ENCODE results near the gene SYNC. TPM values are rescaled to one million over a fixed set of nuclear protein-coding genes. Genes with fewer than 3 reads are reported as not detected.

SYNC gene
- total and polyA plus RNA-seq, 10 of the 15 experiments (the other 5 are each of a cell fraction or from before 2014, with no cell fraction given) = 0.04 to 0.12 (median 0.05) TPM; not detected in 7

DNA sequence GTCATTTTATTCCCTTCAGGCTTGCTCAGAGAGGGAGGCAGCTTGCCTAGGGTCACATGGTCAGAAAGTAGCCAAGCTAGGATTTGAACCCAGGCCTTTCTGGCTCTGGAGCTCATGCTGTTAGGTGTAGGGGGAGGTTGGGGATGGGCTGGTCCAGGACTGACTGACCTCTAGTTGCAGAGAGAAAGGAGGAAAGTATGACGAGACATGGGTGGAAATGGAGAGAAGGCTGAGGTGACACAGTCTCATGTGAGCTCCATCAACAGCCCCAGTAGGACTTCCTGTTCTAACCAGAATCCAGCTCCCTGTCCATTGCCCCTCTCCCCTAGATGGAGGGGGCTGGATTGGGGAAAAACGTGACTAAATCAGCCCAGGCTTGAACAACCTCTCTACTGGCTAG is 15.5 kb upstream of the SYNC start:
- FAIRE-seq (no peak), DNase-seq (ENCODE audit: low read depth, low spot score) (no peak), ATAC-seq (no peak)
- ChIA-PET RAD21 (ENCODE audit: unreplicated experiment) (no interaction called here), POLR2A (interaction anchor here (0.6 to 1.0 kb wide), 2 partner anchors 15 to 28 kb away, joined by 3 to 4 read pairs; no protein-coding TSS in a partner anchor), CTCF (interaction anchor here (1.0 to 8.2 kb wide), 3 partner anchors 56 to 199 kb away, joined by 3 to 163 read pairs (median 4); no protein-coding TSS in a partner anchor), SMC1A (ENCODE audit: uncharacterized antibody, unreplicated experiment) (interaction anchor here (1.2 kb wide), 1 partner anchor 15 kb away, joined by 3 read pairs; no protein-coding TSS in a partner anchor)
- Histone ChIP-seq H3K27ac (ENCODE audit: control insufficient read depth, insufficient read depth) (no peak overlapping the region), H3K4me2 (ENCODE audit: control insufficient read depth, insufficient read depth) (no peak overlapping the region), H3K4me3 (no peak overlapping the region), H3K27me3 (replicated peaks in 1 of 2; ENCODE audit: control insufficient read depth in 2 of 2, insufficient read depth in 2 of 2, low read length in 1 of 2) (no peaks in the 10 kb centered on the region), H3K36me3 (ENCODE audit: control insufficient read depth in 2 of 2, insufficient read depth in 2 of 2, low read length in 1 of 2) (no peaks in the 10 kb centered on the region), H2AFZ (ENCODE audit: control insufficient read depth, low read depth, low read length) (no peak overlapping the region), H3K9ac (ENCODE audit: control insufficient read depth, insufficient read depth, low read length) (no peak overlapping the region), H3K9me3 (replicated peaks; ENCODE audit: control insufficient read depth, insufficient read depth, low read length) (no peaks in the 10 kb centered on the region), H3K79me2 (ENCODE audit: control insufficient read depth, insufficient read depth, low read length) (no peaks in the 10 kb centered on the region), H3K4me1 (ENCODE audit: control insufficient read depth, insufficient read depth, low read length) (0 out of 2 replicates have a peak, but pooled peaks cover 4% of the 10 kb centered on the region), H4K20me1 (ENCODE audit: control insufficient read depth, insufficient read depth) (no peaks in the 10 kb centered on the region)
- no TSS peak for BruUV-seq (replicated peaks)
- in situ Hi-C loops (cut with MboI) = no loop called here
- WGBS (ENCODE audit: insufficient coverage, insufficient replicate concordance, low lambda C conversion rate, missing lambda C conversion rate) = 10% methylated on average over 2 of the region's 2 CpGs
- TF ChIP-seq CBFB (IDR thresholded peaks at IDR 0.05; ENCODE audit: low read depth) (no peak), IKZF1 (conservative IDR thresholded peaks at IDR 0.05) (no peak), SREBF2 (IDR thresholded peaks at IDR 0.05; ENCODE audit: low read length) (no peak), EED (IDR thresholded peaks at IDR 0.05; ENCODE audit: low read depth) (no peak), FOS (IDR thresholded peaks at IDR 0.05; ENCODE audit: borderline replicate concordance, extremely low read depth, insufficient read length) (no peak), ASH2L (IDR thresholded peaks at IDR 0.05; ENCODE audit: borderline replicate concordance, low read depth) (no peak), SP1 (IDR thresholded peaks at IDR 0.05; ENCODE audit: low read depth, low read length) (no peak), SPI1 (IDR thresholded peaks at IDR 0.05; ENCODE audit: borderline replicate concordance, insufficient read depth, low read depth, low read length) (no peak), NR2C1 (IDR thresholded peaks at IDR 0.05) (no peak), PAX8 (IDR thresholded peaks at IDR 0.05) (no peak), GABPA (IDR thresholded peaks at IDR 0.05; ENCODE audit: low read depth) (no peak), NFYB (IDR thresholded peaks at IDR 0.05; ENCODE audit: insufficient read depth, low read depth, low read length) (no peak)
- TF ChIP-seq, protein P1, sequence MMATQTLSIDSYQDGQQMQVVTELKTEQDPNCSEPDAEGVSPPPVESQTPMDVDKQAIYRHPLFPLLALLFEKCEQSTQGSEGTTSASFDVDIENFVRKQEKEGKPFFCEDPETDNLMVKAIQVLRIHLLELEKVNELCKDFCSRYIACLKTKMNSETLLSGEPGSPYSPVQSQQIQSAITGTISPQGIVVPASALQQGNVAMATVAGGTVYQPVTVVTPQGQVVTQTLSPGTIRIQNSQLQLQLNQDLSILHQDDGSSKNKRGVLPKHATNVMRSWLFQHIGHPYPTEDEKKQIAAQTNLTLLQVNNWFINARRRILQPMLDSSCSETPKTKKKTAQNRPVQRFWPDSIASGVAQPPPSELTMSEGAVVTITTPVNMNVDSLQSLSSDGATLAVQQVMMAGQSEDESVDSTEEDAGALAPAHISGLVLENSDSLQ (IDR thresholded peaks at IDR 0.05) = no peak
- TF ChIP-seq, protein P2, sequence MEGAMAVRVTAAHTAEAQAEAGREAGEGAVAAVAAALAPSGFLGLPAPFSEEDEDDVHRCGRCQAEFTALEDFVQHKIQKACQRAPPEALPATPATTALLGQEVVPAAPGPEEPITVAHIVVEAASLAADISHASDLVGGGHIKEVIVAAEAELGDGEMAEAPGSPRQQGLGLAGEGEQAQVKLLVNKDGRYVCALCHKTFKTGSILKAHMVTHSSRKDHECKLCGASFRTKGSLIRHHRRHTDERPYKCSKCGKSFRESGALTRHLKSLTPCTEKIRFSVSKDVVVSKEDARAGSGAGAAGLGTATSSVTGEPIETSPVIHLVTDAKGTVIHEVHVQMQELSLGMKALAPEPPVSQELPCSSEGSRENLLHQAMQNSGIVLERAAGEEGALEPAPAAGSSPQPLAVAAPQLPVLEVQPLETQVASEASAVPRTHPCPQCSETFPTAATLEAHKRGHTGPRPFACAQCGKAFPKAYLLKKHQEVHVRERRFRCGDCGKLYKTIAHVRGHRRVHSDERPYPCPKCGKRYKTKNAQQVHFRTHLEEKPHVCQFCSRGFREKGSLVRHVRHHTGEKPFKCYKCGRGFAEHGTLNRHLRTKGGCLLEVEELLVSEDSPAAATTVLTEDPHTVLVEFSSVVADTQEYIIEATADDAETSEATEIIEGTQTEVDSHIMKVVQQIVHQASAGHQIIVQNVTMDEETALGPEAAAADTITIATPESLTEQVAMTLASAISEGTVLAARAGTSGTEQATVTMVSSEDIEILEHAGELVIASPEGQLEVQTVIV (IDR thresholded peaks at IDR 0.05; ENCODE audit: borderline replicate concordance, partially characterized antibody) = no peak
- TF ChIP-seq, protein P3, sequence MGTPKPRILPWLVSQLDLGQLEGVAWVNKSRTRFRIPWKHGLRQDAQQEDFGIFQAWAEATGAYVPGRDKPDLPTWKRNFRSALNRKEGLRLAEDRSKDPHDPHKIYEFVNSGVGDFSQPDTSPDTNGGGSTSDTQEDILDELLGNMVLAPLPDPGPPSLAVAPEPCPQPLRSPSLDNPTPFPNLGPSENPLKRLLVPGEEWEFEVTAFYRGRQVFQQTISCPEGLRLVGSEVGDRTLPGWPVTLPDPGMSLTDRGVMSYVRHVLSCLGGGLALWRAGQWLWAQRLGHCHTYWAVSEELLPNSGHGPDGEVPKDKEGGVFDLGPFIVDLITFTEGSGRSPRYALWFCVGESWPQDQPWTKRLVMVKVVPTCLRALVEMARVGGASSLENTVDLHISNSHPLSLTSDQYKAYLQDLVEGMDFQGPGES (IDR thresholded peaks at IDR 0.05) = no peak
- intact Hi-C loops (cut with micrococcal nuclease; ENCODE audit: unreplicated experiment) = no loop called here

Measured in GM12878 (cell line).